Stimulated activated effector memory CD8-positive, alpha-beta T cell treated with anti-CD3 and anti-CD28 coated beads, Interleukin-12 subunit alpha, Interleukin-12 subunit beta, amount 100 ng/mL, for 72 hours (primary cell): ENCODE results near the gene WDR13.

Experiments used
- ATAC-seq: fragments of 150-1000 bp; cut with Tn5 transposase; 2 replicates; pipeline ENCODE4 v1.10.0; 2021
- DNase-seq, 2 donors: peaks; one replicate each; pipeline ENCODE4 v3.0.0; 2021 to 2022; ENCODE audit warnings: low spot score in 2 of 2
- H3K27ac Mint-ChIP-seq: one replicate; pipeline ENCODE4 v1.8.0; 2022; ENCODE audit warnings: mild to moderate bottlenecking, mixed read lengths
- H3K36me3 Mint-ChIP-seq: one replicate; pipeline ENCODE4 v1.8.0; 2022; ENCODE audit warnings: mild to moderate bottlenecking, mixed read lengths
- H3K4me1 Mint-ChIP-seq: one replicate; pipeline ENCODE4 v1.8.0; 2022; ENCODE audit warnings: mixed read lengths
- H3K4me3 Mint-ChIP-seq: one replicate; pipeline ENCODE4 v1.8.0; 2022; ENCODE audit warnings: mild to moderate bottlenecking, mixed read lengths
- H3K9me3 Mint-ChIP-seq: one replicate; pipeline ENCODE4 v1.8.0; 2022; ENCODE audit warnings: mixed read lengths

Gene WDR13

GRCh38 chrX:48580662-48581061 is 16.6 kb upstream of the WDR13 start:
- H3K4me1 Mint-ChIP-seq: peaks cover 17% of the 10 kb centered on the region
- H3K4me3 Mint-ChIP-seq: no peak overlapping the region
- ATAC-seq: no peak
- no peak overlapping the region for H3K27ac Mint-ChIP-seq
- H3K9me3 Mint-ChIP-seq: no peaks in the 10 kb centered on the region
- peaks cover 46% of the 10 kb centered on the region for H3K36me3 Mint-ChIP-seq
- DNase-seq: no peak

- ATAC-seq (peak; percentile 44), DNase-seq (no peak)
- Mint-ChIP-seq H3K4me1 (no peaks in the 10 kb centered on the region), H3K9me3 (no peaks in the 10 kb centered on the region), H3K36me3 (peaks cover 5% of the 10 kb centered on the region), H3K27ac (no peak overlapping the region), H3K4me3 (no peak overlapping the region)
These were observed 12.6 kb upstream of the WDR13 start for GRCh38 chrX:48584698-48585097.

GRCh38 chrX:48589482-48590162 is 7.7 kb upstream of the WDR13 start:
- no peak for DNase-seq
- H3K9me3 Mint-ChIP-seq: no peaks in the 10 kb centered on the region
- no peaks in the 10 kb centered on the region for H3K4me1 Mint-ChIP-seq
- no peak overlapping the region for H3K4me3 Mint-ChIP-seq
- peak overlapping the region; percentile 34 for H3K27ac Mint-ChIP-seq
- no peaks in the 10 kb centered on the region for H3K36me3 Mint-ChIP-seq
- ATAC-seq: no peak

- ATAC-seq (no peak), DNase-seq (no peak)
- H3K36me3 Mint-ChIP-seq: no peaks in the 10 kb centered on the region
- H3K9me3 Mint-ChIP-seq: no peaks in the 10 kb centered on the region
- H3K4me1 Mint-ChIP-seq: no peaks in the 10 kb centered on the region
- no peak overlapping the region for H3K27ac Mint-ChIP-seq
- no peak overlapping the region for H3K4me3 Mint-ChIP-seq
These were observed 6.8 kb upstream of the WDR13 start for GRCh38 chrX:48590203-48591103.

- Mint-ChIP-seq H3K9me3 (no peaks in the 10 kb centered on the region), H3K4me1 (no peaks in the 10 kb centered on the region), H3K36me3 (no peaks in the 10 kb centered on the region), H3K4me3 (no peak overlapping the region), H3K27ac (no peak overlapping the region)
- ATAC-seq (no peak), DNase-seq (no peak)
These were observed 6.0 kb upstream of the WDR13 start for GRCh38 chrX:48591255-48591791.

GRCh38 chrX:48592971-48593370 is 4.3 kb upstream of the WDR13 start:
- Mint-ChIP-seq H3K36me3 (peaks cover 9% of the 10 kb centered on the region), H3K4me3 (no peak overlapping the region), H3K9me3 (no peaks in the 10 kb centered on the region), H3K27ac (no peak overlapping the region), H3K4me1 (peaks cover 9% of the 10 kb centered on the region)
- ATAC-seq (no peak), DNase-seq (no peak)

GRCh38 chrX:48595929-48596328 is 1.4 kb upstream of the WDR13 start:
- Mint-ChIP-seq H3K9me3 (no peaks in the 10 kb centered on the region), H3K36me3 (peaks cover 17% of the 10 kb centered on the region), H3K27ac (no peak overlapping the region), H3K4me1 (peaks cover 18% of the 10 kb centered on the region), H3K4me3 (no peak overlapping the region)
- ATAC-seq: no peak
- no peak for DNase-seq

GRCh38 chrX:48598614-48599013 is 1.3 kb downstream of the WDR13 start:
- Mint-ChIP-seq H3K36me3 (peaks cover 29% of the 10 kb centered on the region), H3K9me3 (no peaks in the 10 kb centered on the region), H3K4me1 (peaks cover 18% of the 10 kb centered on the region), H3K4me3 (peak overlapping the region; percentile 96), H3K27ac (peak overlapping the region; percentile 100)
- no peak for DNase-seq
- ATAC-seq: no peak

GRCh38 chrX:48599341-48599740 is 2.0 kb downstream of the WDR13 start:
- Mint-ChIP-seq H3K36me3 (peaks cover 35% of the 10 kb centered on the region), H3K4me1 (peaks cover 18% of the 10 kb centered on the region), H3K27ac (no peak overlapping the region), H3K9me3 (no peaks in the 10 kb centered on the region), H3K4me3 (no peak overlapping the region)
- ATAC-seq (no peak), DNase-seq (no peak)

- H3K4me1 Mint-ChIP-seq: peaks cover 18% of the 10 kb centered on the region
- no peaks in the 10 kb centered on the region for H3K9me3 Mint-ChIP-seq
- H3K27ac Mint-ChIP-seq: no peak overlapping the region
- H3K36me3 Mint-ChIP-seq: peaks cover 42% of the 10 kb centered on the region
- H3K4me3 Mint-ChIP-seq: no peak overlapping the region
- DNase-seq: no peak
- ATAC-seq: no peak
These were observed 2.9 kb downstream of the WDR13 start for GRCh38 chrX:48600226-48600625.

GRCh38 chrX:48601741-48602394 is 4.6 kb downstream of the WDR13 start:
- ATAC-seq (no peak), DNase-seq (no peak)
- Mint-ChIP-seq H3K4me1 (peaks cover 18% of the 10 kb centered on the region), H3K27ac (no peak overlapping the region), H3K36me3 (peaks cover 42% of the 10 kb centered on the region), H3K4me3 (no peak overlapping the region), H3K9me3 (no peaks in the 10 kb centered on the region)

GRCh38 chrX:48604701-48605100 is 7.4 kb downstream of the WDR13 start:
- H3K4me3 Mint-ChIP-seq: no peak overlapping the region
- H3K4me1 Mint-ChIP-seq: no peaks in the 10 kb centered on the region
- no peak for ATAC-seq
- H3K9me3 Mint-ChIP-seq: no peaks in the 10 kb centered on the region
- no peak for DNase-seq
- H3K27ac Mint-ChIP-seq: no peak overlapping the region
- H3K36me3 Mint-ChIP-seq: peaks cover 24% of the 10 kb centered on the region

GRCh38 chrX:48606091-48606490 is 8.8 kb downstream of the WDR13 start:
- H3K4me1 Mint-ChIP-seq: no peaks in the 10 kb centered on the region
- peaks cover 24% of the 10 kb centered on the region for H3K36me3 Mint-ChIP-seq
- DNase-seq (no peak), ATAC-seq (no peak)
- no peak overlapping the region for H3K27ac Mint-ChIP-seq
- H3K9me3 Mint-ChIP-seq: no peaks in the 10 kb centered on the region
- H3K4me3 Mint-ChIP-seq: no peak overlapping the region

GRCh38 chrX:48611703-48612102 is 14.4 kb downstream of the WDR13 start:
- no peak for ATAC-seq
- Mint-ChIP-seq H3K27ac (peak overlapping the region; percentile 17), H3K36me3 (no peaks in the 10 kb centered on the region), H3K4me1 (no peaks in the 10 kb centered on the region), H3K4me3 (no peak overlapping the region), H3K9me3 (no peaks in the 10 kb centered on the region)
- DNase-seq: no peak

- no peaks in the 10 kb centered on the region for H3K9me3 Mint-ChIP-seq
- H3K36me3 Mint-ChIP-seq: no peaks in the 10 kb centered on the region
- H3K27ac Mint-ChIP-seq: no peak overlapping the region
- H3K4me3 Mint-ChIP-seq: no peak overlapping the region
- H3K4me1 Mint-ChIP-seq: no peaks in the 10 kb centered on the region
- ATAC-seq: no peak
- DNase-seq: no peak
These were observed 16.3 kb downstream of the WDR13 start for GRCh38 chrX:48613502-48614160.
